Stomach (tissue), 9 donors: ENCODE measurements around the gene CCNB2. TPM values are rescaled to one million over a fixed set of nuclear protein-coding genes. Genes with fewer than 3 reads are reported as not detected.

ENCODE experiments used
- DNase-seq, 2 donors: peaks; one replicate each; pipeline versions ENCODE4 v3.0.0 to v3.0.0-alpha.2; 2013 to 2019
- H3K27ac ChIP-seq, 5 donors: fragments of 200-600 bp in 4 of 5; sonication (generic) in 4 of 5; one replicate each; pipeline ENCODE4 v1.5.1; 2013 to 2019; ENCODE audit warnings: mild to moderate bottlenecking in 1 of 5, moderate library complexity in 1 of 5
- H3K27me3 ChIP-seq, 3 donors: fragments of 200-600 bp; sonication (generic); one replicate each; pipeline ENCODE4 v1.5.1; 2017 to 2019; ENCODE audit warnings: mixed run types in 1 of 3
- H3K36me3 ChIP-seq, 4 donors: fragments of 200-600 bp; sonication (generic); 1 replicate in 3 of 4; 2 replicates in 1 of 4; pipeline ENCODE4 v1.5.1; 2016 to 2019
- H3K4me1 ChIP-seq, 4 donors: fragments of 200-600 bp; sonication (generic); one replicate each; pipeline ENCODE4 v1.5.1; 2016 to 2019
- H3K4me3 ChIP-seq, 4 donors: fragments of 200-600 bp; sonication (generic) in 3 of 4; one replicate each; pipeline ENCODE4 v1.5.1; 2016 to 2019; ENCODE audit warnings: mild to moderate bottlenecking in 1 of 4
- H3K9me3 ChIP-seq, 4 donors: fragments of 200-600 bp; sonication (generic); one replicate each; pipeline ENCODE4 v1.5.1; 2016 to 2019
- CTCF ChIP-seq, 7 experiments: fragments of 450-650 bp in 4 of 7; fragments of 200-600 bp in 3 of 7; sonication (generic) in 3 of 7; IDR thresholded peaks; one replicate each; pipeline ENCODE4 v1.5.1; 2016 to 2019; ENCODE audit warnings: antibody characterized with exemption in 7 of 7, control low read depth in 2 of 7, mild to moderate bottlenecking in 1 of 7
- EP300 ChIP-seq: sonication (generic); formaldehyde crosslinking; IDR thresholded peaks from one replicate; pipeline ENCODE4 v1.6.1; 2017; ENCODE audit warnings: antibody characterized with exemption
- POLR2A ChIP-seq, 4 donors: fragments of 450-650 bp; IDR thresholded peaks; one replicate each; pipeline ENCODE4 v1.6.1; 2016; ENCODE audit warnings: antibody characterized with exemption in 4 of 4, control low read depth in 2 of 4, mild to moderate bottlenecking in 1 of 4, moderate library complexity in 1 of 4
- POLR2AphosphoS5 ChIP-seq, 3 donors: sonication (generic); formaldehyde crosslinking; IDR thresholded peaks; one replicate each; pipeline ENCODE4 v1.6.1; 2016; ENCODE audit warnings: antibody characterized with exemption in 3 of 3
- WGBS, 5 donors: extraction: QIAGEN DNeasy Blood & Tissue Kit in 3 of 5; methylation state at CpG; one replicate each; pipeline versions ENCODE4 v1.1.5 to v1.1.7; 2013 to 2018; 5-methylcytosine and 5-hydroxymethylcytosine counted together
- intact Hi-C: fragments of 100-400 bp; cut with DNase I; formaldehyde crosslinking; loops from one replicate; pipeline ENCODE4 v1.15.1; 2023; ENCODE audit warnings: low total_unique reads
- polyA plus RNA-seq, 3 donors: library from polyadenylated mRNA; stranded (reverse); fragments of 200-250 nt; gene quantifications; one replicate each; pipeline ENCODE4 v1.2.3, GENCODE V29; 2013
- small RNA-seq, 4 donors: library from RNA; depleted of rRNA; stranded (forward); fragments of <200 nt; gene quantifications; one replicate each; pipeline ENCODE3, GENCODE V24; 2016
- total RNA-seq, 5 donors: library from RNA; depleted of rRNA; stranded (reverse); fragments of >200 nt; gene quantifications; one replicate each; pipeline versions ENCODE4 v1.1.0 to v1.2.3, GENCODE V29; 2014 to 2016
- donor health status: healthy with polysubstance abuse.
- donor health status: Bipolar disorder and iron deficiency.
- donor health status: healthy.

CCNB2 gene
- total and polyA plus RNA-seq, 8 donors, result 3.1 to 12.1 (median 6.2) TPM; not detected in 2

DNA sequence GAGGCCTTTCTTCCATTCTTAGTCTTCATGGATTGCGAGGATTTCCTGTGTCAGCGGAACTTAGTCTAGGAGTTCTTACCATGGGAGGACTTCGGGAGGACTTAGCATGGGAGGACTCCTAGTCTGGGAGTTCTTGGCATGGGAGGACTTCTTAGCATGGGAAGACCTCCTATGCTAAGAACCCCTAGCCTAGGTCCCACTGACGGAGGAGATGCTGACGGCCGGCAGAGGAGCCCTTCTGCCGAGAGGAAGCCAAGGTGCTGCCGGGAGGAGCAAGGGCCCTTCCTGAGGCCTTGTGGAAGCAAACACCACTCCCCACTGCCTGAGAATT lies 66.1 kb downstream of the CCNB2 start:
- Histone ChIP-seq H3K4me1 (peaks cover 24 to 52% (median 34%) of the 10 kb centered on the region in 4 donors), H3K36me3 (peaks cover 0 to 38% (median 25%) of the 10 kb centered on the region in 4 donors), H3K9me3 (no peaks in the 10 kb centered on the region), H3K27me3 (no peaks in the 10 kb centered on the region), H3K27ac (peak overlapping the region in 3 of 5 donors; percentile 70 to 86 (median 77)), H3K4me3 (no peak overlapping the region)
- no peak for DNase-seq
- WGBS, 5 donors, result 96 to 98% (median 97%) methylated on average over 4 to 8 of the region's 8 CpGs
- TF ChIP-seq EP300, result no peak
- TF ChIP-seq POLR2AphosphoS5 (IDR thresholded peaks at IDR 0.05), result no peak
- no peak for TF ChIP-seq POLR2A (IDR thresholded peaks at IDR 0.05)
- TF ChIP-seq CTCF (IDR thresholded peaks at IDR 0.05), result no peak
- intact Hi-C loops, result no loop called here

DNA sequence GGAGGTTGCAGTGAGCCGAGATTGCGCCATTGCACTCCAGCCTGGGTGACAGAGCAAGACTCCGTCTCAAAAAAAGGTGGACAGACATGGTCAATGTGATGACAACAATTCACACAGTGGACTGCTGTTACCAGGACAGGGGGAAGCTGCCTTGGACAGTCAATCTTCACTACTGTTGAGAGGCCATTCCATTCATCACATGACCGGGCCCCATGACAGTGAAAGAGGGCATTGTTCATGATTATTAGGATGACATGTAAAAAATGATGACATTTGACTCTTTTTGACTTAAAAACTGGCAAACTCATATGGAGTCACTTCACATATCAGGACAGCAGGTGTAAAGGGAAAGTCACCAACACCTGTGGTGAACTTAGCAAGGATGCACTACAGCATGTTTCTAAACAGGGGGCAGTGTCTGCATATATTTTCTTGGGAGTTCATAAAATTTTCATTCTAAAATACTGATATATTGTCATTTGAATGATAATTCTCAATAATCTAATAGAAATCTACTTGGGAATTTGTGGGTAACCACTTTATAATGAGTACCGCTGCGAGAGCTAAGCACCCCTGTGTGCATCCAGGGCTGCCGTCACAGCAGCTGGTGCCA lies 67.4 kb downstream of the CCNB2 start:
- no peak for TF ChIP-seq POLR2A (IDR thresholded peaks at IDR 0.05)
- TF ChIP-seq CTCF (IDR thresholded peaks at IDR 0.05), result no peak
- no peak for TF ChIP-seq POLR2AphosphoS5 (IDR thresholded peaks at IDR 0.05)
- no peak for TF ChIP-seq EP300
- Histone ChIP-seq H3K4me1 (peaks cover 24 to 48% (median 33%) of the 10 kb centered on the region in 4 donors), H3K27ac (no peak overlapping the region), H3K27me3 (no peaks in the 10 kb centered on the region), H3K36me3 (peaks cover 0 to 45% (median 32%) of the 10 kb centered on the region in 4 donors), H3K4me3 (no peak overlapping the region), H3K9me3 (no peaks in the 10 kb centered on the region)
- no peak for DNase-seq
- intact Hi-C loops, result no loop called here
- 97 to 99% (median 99%) methylated on average over 6 to 7 of the region's 7 CpGs for WGBS, 5 donors

DNA sequence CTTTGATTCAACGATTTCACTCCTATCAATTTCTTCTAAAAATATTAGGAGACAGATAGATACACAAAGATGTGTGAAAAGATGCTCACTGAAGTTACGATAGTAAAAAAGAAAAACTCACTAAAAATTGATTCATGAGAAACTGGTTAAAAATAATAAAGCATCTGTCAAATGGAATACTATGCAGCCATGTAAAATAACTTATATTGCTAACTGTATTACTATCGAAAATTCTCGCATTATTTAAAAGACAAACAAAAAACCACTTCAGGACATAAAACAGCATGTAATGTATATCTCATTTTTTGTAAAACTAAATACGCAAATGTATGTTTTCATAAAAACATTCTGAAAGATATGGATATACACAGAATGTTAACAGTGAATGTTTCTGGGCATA lies 68.2 kb downstream of the CCNB2 start:
- Histone ChIP-seq H3K27ac (no peak overlapping the region), H3K36me3 (peaks cover 0 to 52% (median 40%) of the 10 kb centered on the region in 4 donors), H3K27me3 (no peaks in the 10 kb centered on the region), H3K4me1 (peaks cover 24 to 48% (median 33%) of the 10 kb centered on the region in 4 donors), H3K9me3 (no peaks in the 10 kb centered on the region), H3K4me3 (no peak overlapping the region)
- DNase-seq, result no peak
- TF ChIP-seq CTCF (IDR thresholded peaks at IDR 0.05), result no peak
- intact Hi-C loops, result no loop called here
- WGBS, 5 donors, result 94 to 98% (median 97%) methylated on average over 5 of the region's 5 CpGs

DNA sequence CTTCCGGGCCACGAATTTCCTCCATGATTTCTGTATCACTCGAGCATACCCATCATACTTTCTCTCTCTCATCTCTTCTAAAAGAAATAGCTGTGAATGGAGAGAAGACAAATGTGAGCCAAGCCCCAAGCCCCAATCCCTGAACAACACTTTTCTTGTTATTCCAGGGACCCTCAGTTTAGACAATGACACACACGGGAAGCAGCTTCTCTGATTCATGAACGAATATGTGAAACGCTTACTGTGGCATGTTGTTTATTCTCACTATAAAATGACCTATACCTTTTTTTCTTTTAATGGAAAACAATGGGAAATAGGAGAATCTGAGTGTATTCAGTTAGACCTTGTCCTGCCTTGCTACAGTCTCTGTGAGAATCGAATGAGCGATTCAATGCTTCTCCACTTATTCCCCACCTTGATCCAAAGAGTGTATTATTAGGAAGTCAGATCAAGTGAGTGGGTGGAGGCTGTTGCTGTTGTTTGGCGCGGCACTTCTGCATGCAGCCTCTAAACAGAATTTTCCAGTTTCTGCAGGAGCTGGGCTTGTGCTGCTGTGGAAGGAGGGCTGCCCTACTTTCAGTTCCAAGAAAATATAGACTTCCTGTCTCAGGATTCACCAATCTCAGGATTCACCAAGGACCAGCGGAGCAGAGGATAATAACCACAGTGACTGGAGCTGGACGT lies 69.3 kb downstream of the CCNB2 start:
- TF ChIP-seq POLR2A (IDR thresholded peaks at IDR 0.05) (no peak), CTCF (IDR thresholded peaks at IDR 0.05) (no peak), EP300 (no peak), POLR2AphosphoS5 (IDR thresholded peaks at IDR 0.05) (no peak)
- peak overlapping the region in 4 of 5 donors; percentile 11 to 72 (median 60) for H3K27ac ChIP-seq
- H3K4me3 ChIP-seq, result no peak overlapping the region
- H3K9me3 ChIP-seq, result no peaks in the 10 kb centered on the region
- no peaks in the 10 kb centered on the region for H3K27me3 ChIP-seq
- peaks cover 24 to 37% (median 32%) of the 10 kb centered on the region in 4 donors for H3K4me1 ChIP-seq
- intact Hi-C loops, result no loop called here
- H3K36me3 ChIP-seq, result peaks cover 0 to 62% (median 51%) of the 10 kb centered on the region in 4 donors
- no peak for DNase-seq
- 80 to 88% (median 86%) methylated on average over 12 of the region's 12 CpGs for WGBS, 5 donors

Small RNA genes within 50 kb of the gene (small RNA-seq; reads per million reads assigned to genes)
- 0 to 1.0 (median 0.20) reads per million in 4 donors for gene MIR2116

Other genes with a start within 250 kb of the CCNB2 start
- gene SLTM, start 171.5 kb upstream of the CCNB2 start, total RNA-seq, result 100 to 1,000 TPM; 110 to 291 (median 159) TPM
- gene SLTM, start 171.5 kb upstream of the CCNB2 start, polyA plus RNA-seq, result 10 to 100 TPM; 44.7 to 56.1 (median 48.1) TPM
- gene RNF111, start 117.5 kb upstream of the CCNB2 start, total RNA-seq, result 10 to 100 TPM in 4 of 5 donors, 1 to 10 TPM in 1; 8.4 to 37.1 (median 22.8) TPM
- 1 to 10 TPM; 4.3 to 7.2 (median 4.6) TPM for gene RNF111, start 117.5 kb upstream of the CCNB2 start, polyA plus RNA-seq
- gene LDHAL6B, start 101.7 kb downstream of the CCNB2 start, total RNA-seq, result not detected
- not detected for gene LDHAL6B, start 101.7 kb downstream of the CCNB2 start, polyA plus RNA-seq